Neural progenitor cell (in vitro differentiated cells): ENCODE results near the gene ABCA10. TPM values are rescaled to one million over a fixed set of nuclear protein-coding genes. Genes with fewer than 3 reads are reported as not detected.

Source experiments
- DNase-seq: peaks from one replicate; pipeline ENCODE4 v3.0.0-alpha.2; 2016; ENCODE audit warnings: low spot score
- H2AFZ ChIP-seq: fragments of 200-600 bp; sonication (generic); replicated peaks from 2 replicates; pipeline ENCODE4 v1.6.1; 2016; ENCODE audit warnings: antibody characterized with exemption
- H3F3A ChIP-seq: fragments of 200-600 bp; sonication (generic); 2 replicates; pipeline ENCODE4 v1.6.1; 2016; ENCODE audit warnings: antibody characterized with exemption, low read depth
- H3K27ac ChIP-seq: fragments of 200-600 bp; sonication (generic); 2 replicates; pipeline ENCODE4 v1.5.1; 2016; ENCODE audit warnings: mild to moderate bottlenecking
- H3K27me3 ChIP-seq: fragments of 200-600 bp; sonication (generic); 2 replicates; pipeline ENCODE4 v1.6.1; 2016; ENCODE audit warnings: mild to moderate bottlenecking, moderate library complexity
- H3K36me3 ChIP-seq: fragments of 200-600 bp; sonication (generic); 2 replicates; pipeline ENCODE4 v1.5.1; 2016
- H3K4me1 ChIP-seq: fragments of 200-600 bp; sonication (generic); 2 replicates; pipeline ENCODE4 v1.6.1; 2016; ENCODE audit warnings: mixed run types
- H3K4me2 ChIP-seq: fragments of 200-600 bp; sonication (generic); 2 replicates; pipeline ENCODE4 v1.6.1; 2016
- H3K4me3 ChIP-seq: fragments of 200-600 bp; sonication (generic); 2 replicates; pipeline ENCODE4 v1.5.1; 2016
- H3K79me2 ChIP-seq: fragments of 200-600 bp; sonication (generic); 2 replicates; pipeline ENCODE4 v1.6.1; 2016; ENCODE audit warnings: low read depth
- H3K9ac ChIP-seq: fragments of 200-600 bp; sonication (generic); 2 replicates; pipeline ENCODE4 v1.6.1; 2016
- H3K9me3 ChIP-seq: fragments of 200-600 bp; sonication (generic); 2 replicates; pipeline ENCODE4 v1.5.1; 2016; ENCODE audit warnings: low read depth
- H4K20me1 ChIP-seq: fragments of 200-600 bp; sonication (generic); 2 replicates; pipeline ENCODE4 v1.6.1; 2016; ENCODE audit warnings: low read depth
- H3K27ac Mint-ChIP-seq: 3 replicates; pipeline ENCODE4 v1.8.0; 2021; ENCODE audit warnings: mixed read lengths
- H3K27me3 Mint-ChIP-seq: 2 replicates; pipeline ENCODE4 v1.8.0; 2022; ENCODE audit warnings: low read depth, mild to moderate bottlenecking, inconsistent platforms, moderate library complexity, mixed read lengths; ENCODE audit not compliant: insufficient read depth
- H3K36me3 Mint-ChIP-seq: 3 replicates; pipeline ENCODE4 v1.8.0; 2021; ENCODE audit warnings: mixed read lengths
- H3K4me1 Mint-ChIP-seq: 3 replicates; pipeline ENCODE4 v1.8.0; 2021; ENCODE audit warnings: mixed read lengths
- H3K4me3 Mint-ChIP-seq: 3 replicates; pipeline ENCODE4 v1.8.0; 2021; ENCODE audit warnings: mild to moderate bottlenecking, moderate library complexity, mixed read lengths
- H3K9me3 Mint-ChIP-seq: 3 replicates; pipeline ENCODE4 v1.8.0; 2020; ENCODE audit warnings: mixed read lengths
- CTCF ChIP-seq: fragments of 200-600 bp; sonication (generic); IDR thresholded peaks from 2 replicates; pipeline ENCODE4 v1.5.1; 2017; ENCODE audit warnings: antibody characterized with exemption, mild to moderate bottlenecking
- EZH2 ChIP-seq: fragments of 200-600 bp; sonication (generic); IDR thresholded peaks from 2 replicates; pipeline ENCODE4 v1.6.1; 2017; ENCODE audit warnings: antibody characterized with exemption, mild to moderate bottlenecking, moderate library complexity
- EZH2phosphoT487 ChIP-seq: fragments of 200-600 bp; sonication (generic); IDR thresholded peaks from 2 replicates; pipeline ENCODE4 v1.6.1; 2017; ENCODE audit warnings: antibody characterized with exemption
- total RNA-seq: library from RNA; depleted of rRNA; stranded (reverse); fragments of >200 nt; gene quantifications from 2 replicates; pipeline ENCODE4 v1.2.3, GENCODE V29; 2015; ENCODE audit warnings: low replicate concordance

The ABCA10 gene
- total RNA-seq, 1 donor from 2014 or later: 0.21 TPM

- Histone ChIP-seq H3K9ac (no peak overlapping the region), H3K4me2 (no peak overlapping the region), H4K20me1 (no peaks in the 10 kb centered on the region), H3K79me2 (no peaks in the 10 kb centered on the region), H3K4me3 (no peak overlapping the region), H3F3A (no peaks in the 10 kb centered on the region), H3K27ac (no peak overlapping the region), H3K9me3 (no peaks in the 10 kb centered on the region), H2AFZ (no peak overlapping the region), H3K36me3 (no peaks in the 10 kb centered on the region), H3K27me3 (no peaks in the 10 kb centered on the region), H3K4me1 (no peaks in the 10 kb centered on the region)
- peaks cover 6% of the 10 kb centered on the region for H3K9me3 Mint-ChIP-seq
- H3K36me3 Mint-ChIP-seq: peaks cover 1% of the 10 kb centered on the region
- DNase-seq: no peak
- TF ChIP-seq EZH2phosphoT487: no peak
- no peak for TF ChIP-seq EZH2
- TF ChIP-seq CTCF: peak; percentile 8
- H3K27me3 Mint-ChIP-seq: peaks cover 5% of the 10 kb centered on the region
- H3K27ac Mint-ChIP-seq: no peak overlapping the region
- H3K4me3 Mint-ChIP-seq: no peak overlapping the region
- H3K4me1 Mint-ChIP-seq: no peaks in the 10 kb centered on the region
These were observed 15.4 kb downstream of the ABCA10 start for GRCh38 chr17:69213059-69213813.

- Histone ChIP-seq H3K4me2 (no peak overlapping the region), H3F3A (no peaks in the 10 kb centered on the region), H3K79me2 (no peaks in the 10 kb centered on the region), H3K9ac (no peak overlapping the region), H2AFZ (no peak overlapping the region), H3K4me3 (no peak overlapping the region), H3K9me3 (no peaks in the 10 kb centered on the region), H4K20me1 (no peaks in the 10 kb centered on the region), H3K27me3 (no peaks in the 10 kb centered on the region), H3K36me3 (no peaks in the 10 kb centered on the region), H3K4me1 (no peaks in the 10 kb centered on the region), H3K27ac (no peak overlapping the region)
- no peak overlapping the region for H3K4me3 Mint-ChIP-seq
- peaks cover 4% of the 10 kb centered on the region for H3K9me3 Mint-ChIP-seq
- peaks cover 1% of the 10 kb centered on the region for H3K36me3 Mint-ChIP-seq
- TF ChIP-seq CTCF (no peak), EZH2 (no peak), EZH2phosphoT487 (no peak)
- H3K27ac Mint-ChIP-seq: no peak overlapping the region
- DNase-seq: no peak
- H3K27me3 Mint-ChIP-seq: peaks cover 5% of the 10 kb centered on the region
- no peaks in the 10 kb centered on the region for H3K4me1 Mint-ChIP-seq
These were observed 20.0 kb downstream of the ABCA10 start for GRCh38 chr17:69208640-69209039.

GRCh38 chr17:69207151-69207550 is 21.5 kb downstream of the ABCA10 start:
- no peak for TF ChIP-seq EZH2
- no peak for TF ChIP-seq CTCF
- no peak for TF ChIP-seq EZH2phosphoT487
- Mint-ChIP-seq H3K27me3 (no peaks in the 10 kb centered on the region), H3K36me3 (no peaks in the 10 kb centered on the region), H3K27ac (no peak overlapping the region), H3K4me1 (no peaks in the 10 kb centered on the region), H3K4me3 (no peak overlapping the region), H3K9me3 (no peaks in the 10 kb centered on the region)
- no peaks in the 10 kb centered on the region for H3K36me3 ChIP-seq
- H3K9me3 ChIP-seq: no peaks in the 10 kb centered on the region
- no peak overlapping the region for H3K4me2 ChIP-seq
- DNase-seq: no peak
- H3K27ac ChIP-seq: no peak overlapping the region
- no peak overlapping the region for H2AFZ ChIP-seq
- no peaks in the 10 kb centered on the region for H3K79me2 ChIP-seq
- no peak overlapping the region for H3K4me3 ChIP-seq
- no peaks in the 10 kb centered on the region for H4K20me1 ChIP-seq
- no peak overlapping the region for H3K9ac ChIP-seq
- H3K4me1 ChIP-seq: no peaks in the 10 kb centered on the region
- H3K27me3 ChIP-seq: no peaks in the 10 kb centered on the region
- H3F3A ChIP-seq: no peaks in the 10 kb centered on the region
